Mesendoderm (in vitro differentiated cells): Measurements from ENCODE around the gene ABCA7. TPM values are rescaled to one million over a fixed set of nuclear protein-coding genes. Genes with fewer than 3 reads are reported as not detected.
"Not testable (repeated sequence)": the region's sequence is repeated elsewhere in the genome, so short reads cannot be mapped to it uniquely, and the experiment has no call there.

Experiments
- DNase-seq: peaks from one replicate; pipeline ENCODE4 v3.0.0; 2013
- H2AK5ac ChIP-seq: 2 replicates; pipeline ENCODE4 v1.6.1; 2013; ENCODE audit warnings: low read length, inconsistent platforms
- H2BK120ac ChIP-seq: 2 replicates; pipeline ENCODE4 v1.6.1; 2013; ENCODE audit warnings: low read depth, mild to moderate bottlenecking, low read length, moderate library complexity, mixed read lengths
- H2BK15ac ChIP-seq: replicated peaks from 2 replicates; pipeline ENCODE4 v1.6.1; 2013; ENCODE audit warnings: low read depth, mild to moderate bottlenecking, moderate library complexity
- H2BK5ac ChIP-seq: 2 replicates; pipeline ENCODE4 v1.6.1; 2013; ENCODE audit warnings: low read length, inconsistent platforms
- H3K18ac ChIP-seq: 2 replicates; pipeline ENCODE4 v1.6.1; 2013; ENCODE audit warnings: mild to moderate bottlenecking, low read length, mixed read lengths
- H3K23ac ChIP-seq: one replicate; pipeline ENCODE4 v1.6.1; 2013; ENCODE audit warnings: low read length
- H3K27ac ChIP-seq: 2 replicates; pipeline ENCODE4 v1.5.1; 2013; ENCODE audit warnings: low read depth, mild to moderate bottlenecking, inconsistent platforms, low read length, moderate library complexity
- H3K27me3 ChIP-seq: 2 replicates; pipeline ENCODE4 v1.6.1; 2013; ENCODE audit warnings: low read length, control low read depth, mild to moderate bottlenecking, inconsistent platforms; ENCODE audit not compliant: insufficient read depth, poor library complexity
- H3K36me3 ChIP-seq: 2 replicates; pipeline ENCODE4 v1.6.1; 2013; ENCODE audit warnings: low read length, inconsistent platforms; ENCODE audit not compliant: control insufficient read depth, insufficient read depth
- H3K4ac ChIP-seq: one replicate; pipeline ENCODE4 v1.6.1; 2013; ENCODE audit warnings: low read depth, mild to moderate bottlenecking, low read length, moderate library complexity
- H3K4me1 ChIP-seq: 2 replicates; pipeline ENCODE4 v1.6.1; 2013; ENCODE audit warnings: low read depth, low read length, inconsistent platforms; ENCODE audit not compliant: control insufficient read depth
- H3K4me2 ChIP-seq: 2 replicates; pipeline ENCODE4 v1.6.1; 2013; ENCODE audit warnings: low read length
- H3K4me3 ChIP-seq: 2 replicates; pipeline ENCODE4 v1.5.1; 2013; ENCODE audit warnings: mild to moderate bottlenecking, low read length
- H3K56ac ChIP-seq: one replicate; pipeline ENCODE4 v1.6.1; 2013; ENCODE audit warnings: low read length
- H3K79me1 ChIP-seq: 2 replicates; pipeline ENCODE4 v1.6.1; 2013; ENCODE audit warnings: low read length, inconsistent platforms
- H3K79me2 ChIP-seq: 2 replicates; pipeline ENCODE4 v1.6.1; 2013; ENCODE audit warnings: mild to moderate bottlenecking, low read length; ENCODE audit not compliant: control insufficient read depth, insufficient read depth
- H3K9ac ChIP-seq: 2 replicates; pipeline ENCODE4 v1.6.1; 2013; ENCODE audit warnings: low read length, inconsistent platforms
- H4K5ac ChIP-seq: one replicate; pipeline ENCODE4 v1.6.1; 2013; ENCODE audit warnings: low read length
- H4K8ac ChIP-seq: one replicate; pipeline ENCODE4 v1.6.1; 2013; ENCODE audit warnings: low read depth, mild to moderate bottlenecking, control low read depth, low read length, moderate library complexity
- WGBS: extraction: QIAGEN DNeasy Blood & Tissue Kit; methylation state at CpG from one replicate; pipeline ENCODE4 v1.1.7; 2013; ENCODE audit warnings: low lambda C conversion rate, missing lambda C conversion rate; ENCODE audit not compliant: insufficient coverage; ENCODE audit errors: extremely low coverage; 5-methylcytosine and 5-hydroxymethylcytosine counted together
- small RNA-seq: library from polyadenylated mRNA; stranded (forward); fragments of <200 nt; extraction: miRNeasy Mini kit (QIAGEN cat#:217004); gene quantifications from one replicate; pipeline ENCODE3, GENCODE V24; 2013; ENCODE audit not compliant: insufficient read depth

The ABCA7 gene

GRCh38 chr19:1114728-1115127 lies 74.8 kb downstream of the ABCA7 start:
- H2AK5ac ChIP-seq, H3K9ac ChIP-seq, H3K79me2 ChIP-seq, DNase-seq, H3K4ac ChIP-seq, H4K8ac ChIP-seq, H3K36me3 ChIP-seq, H2BK120ac ChIP-seq, H2BK15ac ChIP-seq, H3K27ac ChIP-seq, H3K27me3 ChIP-seq, H3K4me1 ChIP-seq, H3K56ac ChIP-seq, H4K5ac ChIP-seq, H3K79me1 ChIP-seq, H3K18ac ChIP-seq, H3K4me2 ChIP-seq, H3K4me3 ChIP-seq, H2BK5ac ChIP-seq, H3K23ac ChIP-seq: not testable (repeated sequence)
- no CpG with 5 or more reads among the region's 9 CpGs for WGBS

Small RNA genes lying within 50 kb of the gene (small RNA-seq; reads per million reads assigned to genes)
- gene RNU6-2, result not detected
